Stimulated activated CD8-positive, alpha-beta memory T cell treated with anti-CD3 and anti-CD28 coated beads, Interleukin-7, amount 100 ng/mL, for 24 hours (primary cell): Measurements from ENCODE around the gene KCNQ1.

Source experiments
- DNase-seq: peaks from one replicate; pipeline ENCODE4 v3.0.0-alpha.2; 2020; ENCODE audit warnings: low read depth

Gene KCNQ1

GRCh38 chr11:2732940-2733628, 288.3 kb downstream of the KCNQ1 start:
- DNase-seq, result no peak

GRCh38 chr11:2734181-2735052, 289.6 kb downstream of the KCNQ1 start:
- no peak for DNase-seq

GRCh38 chr11:2735053-2735589, 290.3 kb downstream of the KCNQ1 start:
- no peak for DNase-seq

- DNase-seq, result no peak
Observed at GRCh38 chr11:2736577-2737225, 291.9 kb downstream of the KCNQ1 start.

- DNase-seq, result no peak
Observed at GRCh38 chr11:2737226-2737590, 292.4 kb downstream of the KCNQ1 start.

GRCh38 chr11:2737866-2738265, 293.1 kb downstream of the KCNQ1 start:
- no peak for DNase-seq

GRCh38 chr11:2738551-2739431, 294.0 kb downstream of the KCNQ1 start:
- no peak for DNase-seq

GRCh38 chr11:2739531-2740274, 294.9 kb downstream of the KCNQ1 start:
- no peak for DNase-seq

GRCh38 chr11:2740275-2740940, 295.6 kb downstream of the KCNQ1 start:
- DNase-seq, result no peak

- no peak for DNase-seq
Observed at GRCh38 chr11:2741006-2741376, 296.2 kb downstream of the KCNQ1 start.

GRCh38 chr11:2741377-2742131, 296.7 kb downstream of the KCNQ1 start:
- no peak for DNase-seq

GRCh38 chr11:2742201-2742600, 297.4 kb downstream of the KCNQ1 start:
- DNase-seq, result no peak

GRCh38 chr11:2742611-2743426, 298.0 kb downstream of the KCNQ1 start:
- DNase-seq, result no peak

GRCh38 chr11:2743427-2744110, 298.8 kb downstream of the KCNQ1 start:
- DNase-seq, result no peak

- DNase-seq, result no peak
Observed at GRCh38 chr11:2744166-2744565, 299.4 kb downstream of the KCNQ1 start.

- DNase-seq, result no peak
Observed at GRCh38 chr11:2745511-2745910, 300.7 kb downstream of the KCNQ1 start.

GRCh38 chr11:2746401-2747247, 301.8 kb downstream of the KCNQ1 start:
- DNase-seq, result no peak
